ENCODE results near the gene MAPKAPK5. TPM values are rescaled to one million over a fixed set of nuclear protein-coding genes. Genes with fewer than 3 reads are reported as not detected.
"Not testable (repeated sequence)": the region's sequence is repeated elsewhere in the genome, so short reads cannot be mapped to it uniquely, and the experiment has no call there.

The MAPKAPK5 gene, protein sequence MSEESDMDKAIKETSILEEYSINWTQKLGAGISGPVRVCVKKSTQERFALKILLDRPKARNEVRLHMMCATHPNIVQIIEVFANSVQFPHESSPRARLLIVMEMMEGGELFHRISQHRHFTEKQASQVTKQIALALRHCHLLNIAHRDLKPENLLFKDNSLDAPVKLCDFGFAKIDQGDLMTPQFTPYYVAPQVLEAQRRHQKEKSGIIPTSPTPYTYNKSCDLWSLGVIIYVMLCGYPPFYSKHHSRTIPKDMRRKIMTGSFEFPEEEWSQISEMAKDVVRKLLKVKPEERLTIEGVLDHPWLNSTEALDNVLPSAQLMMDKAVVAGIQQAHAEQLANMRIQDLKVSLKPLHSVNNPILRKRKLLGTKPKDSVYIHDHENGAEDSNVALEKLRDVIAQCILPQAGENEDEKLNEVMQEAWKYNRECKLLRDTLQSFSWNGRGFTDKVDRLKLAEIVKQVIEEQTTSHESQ
- 10 to 100 TPM; 32.0 to 55.9 (median 41.1) TPM for total RNA-seq

DNA sequence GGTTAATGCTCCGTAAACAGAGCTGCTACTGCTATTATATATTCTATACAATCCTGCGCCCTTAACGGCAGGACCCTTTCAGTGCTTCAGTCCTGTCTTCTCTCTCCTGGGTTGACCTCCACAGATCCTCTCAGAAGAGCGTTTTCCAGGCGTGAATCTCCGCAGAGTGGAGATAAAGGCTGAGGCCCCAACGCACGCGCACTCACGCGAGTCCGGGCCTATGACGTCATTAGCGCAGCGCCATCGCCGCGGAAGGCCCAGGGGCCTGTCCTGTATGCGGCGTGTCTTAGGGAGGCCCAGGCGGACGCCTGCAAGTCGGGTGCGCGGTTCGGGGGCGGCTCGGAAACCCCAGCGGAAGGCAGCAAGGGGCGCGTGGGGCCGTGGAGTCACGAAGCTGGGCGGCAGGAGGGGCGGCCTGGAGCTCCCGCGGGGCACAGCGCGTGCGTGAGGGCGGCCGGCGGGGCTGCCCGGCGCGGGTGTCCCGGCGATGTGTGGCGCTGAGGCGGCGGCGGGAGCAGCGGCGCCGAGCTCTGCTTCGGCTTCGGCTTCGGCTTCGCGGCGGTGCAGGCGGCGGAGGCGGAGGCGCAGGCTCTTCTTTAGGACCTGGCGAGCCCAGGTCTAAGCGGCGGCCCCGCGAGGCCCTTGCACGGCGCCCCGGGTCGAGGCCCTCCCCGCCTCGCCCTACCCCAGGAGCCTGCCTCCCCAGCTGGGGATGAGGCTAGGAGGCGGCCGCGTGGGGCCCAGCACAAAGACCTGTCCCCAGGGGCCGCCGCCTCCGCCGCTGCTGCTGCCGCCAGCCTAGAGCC is at the start of gene MAPKAPK5:
Gene MAPKAPK5, plus strand, starts transcription at position 479 of the 806 bp plus-strand sequence. CDS start 506 bp downstream, outside the sequence.
- in situ Hi-C loops (cut with MboI; ENCODE audit: low pct_unique_long_range_greater_than_20kb in 2 of 9, low sequenced_read_pairs in 9 of 9, unreplicated experiment in 9 of 9) = no loop called here
- H3K4me1 ChIP-seq (replicated peaks in 1 of 2) = peaks cover 14 to 15% of the 10 kb centered on the region in 2 donors
- peak within 1 kb of the TSS; percentile 96 to 99 for H3K27ac ChIP-seq
- peak; percentile 79 to 97 (median 92) for ATAC-seq (replicated peaks in 6 of 8)
- WGBS, 10 experiments = 0 to 3% (median 0%) methylated on average over 1 to 4 of the region's 84 CpGs; no CpG with 5 or more reads in 6 of the 10 experiments
- peak within 1 kb of the TSS; percentile 52 to 91 (median 65) for H3K4me3 ChIP-seq

DNA sequence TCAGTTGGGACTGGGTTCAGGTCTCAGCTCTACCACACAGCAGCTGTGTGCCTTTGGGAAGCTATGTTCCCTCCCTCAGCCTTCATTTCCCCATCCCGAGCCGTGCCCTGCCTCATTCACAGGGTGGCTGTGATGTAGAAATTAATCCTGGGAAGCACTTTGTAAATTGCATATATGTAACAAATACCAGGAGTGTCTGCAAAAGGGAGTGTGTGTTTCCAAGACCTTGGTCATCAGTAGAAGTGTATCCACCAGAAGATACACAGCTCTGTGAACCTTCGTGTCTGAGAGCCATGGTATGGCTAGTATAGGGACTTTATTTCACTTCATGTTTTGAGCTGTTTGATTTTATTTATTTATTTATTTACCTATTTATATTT is 49.2 kb upstream of the MAPKAPK5 start:
- 80 to 100% (median 100%) methylated on average over 1 to 3 of the region's 3 CpGs; no CpG with 5 or more reads in 7 of the 10 experiments for WGBS, 10 experiments
- H3K4me3 ChIP-seq = no peak overlapping the region
- no peak overlapping the region for H3K27ac ChIP-seq
- no peaks in the 10 kb centered on the region for H3K4me1 ChIP-seq (replicated peaks in 1 of 2)
- ATAC-seq (replicated peaks in 6 of 8) = peak in 1 of 8 experiments; percentile 56
- in situ Hi-C loops (cut with MboI; ENCODE audit: low pct_unique_long_range_greater_than_20kb in 2 of 9, low sequenced_read_pairs in 9 of 9, unreplicated experiment in 9 of 9) = no loop called here

DNA sequence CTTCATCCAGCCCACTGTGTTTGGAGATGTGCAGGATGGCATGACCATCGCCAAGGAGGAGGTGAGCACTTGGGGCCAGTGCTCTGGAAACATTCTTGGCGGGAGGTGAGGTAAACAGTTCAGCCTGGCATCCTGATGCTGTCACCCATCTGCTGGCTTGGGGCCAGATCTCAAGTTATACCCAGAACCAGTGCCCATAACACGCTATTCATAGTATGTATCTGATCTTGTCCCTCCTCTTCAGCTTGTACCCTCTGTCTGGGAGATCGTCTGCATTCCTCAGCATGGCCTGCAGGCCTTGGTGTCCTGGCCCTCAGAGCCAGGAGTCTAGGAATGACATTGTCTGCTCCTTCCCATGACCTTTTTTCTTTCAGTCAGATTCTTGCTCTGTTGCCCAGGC is 43.8 kb upstream of the MAPKAPK5 start:
- no peak for ATAC-seq (replicated peaks in 6 of 8)
- 61 to 100% (median 90%) methylated on average over 1 to 3 of the region's 4 CpGs; no CpG with 5 or more reads in 6 of the 10 experiments for WGBS, 10 experiments
- H3K4me1 ChIP-seq (replicated peaks in 1 of 2) = no peaks in the 10 kb centered on the region

DNA sequence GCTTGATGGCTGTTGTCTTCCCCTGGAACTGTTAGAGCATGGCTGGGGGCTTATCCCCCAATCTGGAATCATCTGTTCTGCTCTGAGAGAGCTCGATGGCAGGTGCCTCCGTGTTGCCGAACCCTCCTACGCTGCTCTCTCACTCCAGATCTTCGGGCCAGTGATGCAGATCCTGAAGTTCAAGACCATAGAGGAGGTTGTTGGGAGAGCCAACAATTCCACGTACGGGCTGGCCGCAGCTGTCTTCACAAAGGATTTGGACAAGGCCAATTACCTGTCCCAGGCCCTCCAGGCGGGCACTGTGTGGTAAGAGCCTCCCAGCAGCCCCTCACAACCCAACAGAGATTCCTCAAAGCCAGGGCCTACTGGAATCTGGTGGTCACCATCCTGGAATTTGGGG is 42.3 kb upstream of the MAPKAPK5 start:
- Histone ChIP-seq H3K4me3 (no peak overlapping the region), H3K4me1 (replicated peaks in 1 of 2) (no peaks in the 10 kb centered on the region), H3K27ac (no peak overlapping the region)
- WGBS, 10 experiments = 82 to 100% (median 94%) methylated on average over 1 to 5 of the region's 9 CpGs; no CpG with 5 or more reads in 5 of the 10 experiments
- ATAC-seq (replicated peaks in 6 of 8) = no peak
- in situ Hi-C loops (cut with MboI; ENCODE audit: low pct_unique_long_range_greater_than_20kb in 2 of 9, low sequenced_read_pairs in 9 of 9, unreplicated experiment in 9 of 9) = no loop called here

More for the DNA sequence above, 43.8 kb upstream of the MAPKAPK5 start:
- Histone ChIP-seq H3K27ac (no peak overlapping the region), H3K4me3 (no peak overlapping the region)
- in situ Hi-C loops (cut with MboI; ENCODE audit: low pct_unique_long_range_greater_than_20kb in 2 of 9, low sequenced_read_pairs in 9 of 9, unreplicated experiment in 9 of 9) = no loop called here

- Histone ChIP-seq H3K4me1 (replicated peaks in 1 of 2) (no peaks in the 10 kb centered on the region), H3K27ac (no peak overlapping the region), H3K4me3 (no peak overlapping the region)
- 77 to 100% (median 91%) methylated on average over 1 to 6 of the region's 6 CpGs for WGBS, 10 experiments
- in situ Hi-C loops (cut with MboI; ENCODE audit: low pct_unique_long_range_greater_than_20kb in 2 of 9, low sequenced_read_pairs in 9 of 9, unreplicated experiment in 9 of 9) = no loop called here
- ATAC-seq (replicated peaks in 6 of 8) = no peak
Measured at GRCh38 chr12:111803038-111803626, 38.9 kb upstream of the MAPKAPK5 start.

DNA sequence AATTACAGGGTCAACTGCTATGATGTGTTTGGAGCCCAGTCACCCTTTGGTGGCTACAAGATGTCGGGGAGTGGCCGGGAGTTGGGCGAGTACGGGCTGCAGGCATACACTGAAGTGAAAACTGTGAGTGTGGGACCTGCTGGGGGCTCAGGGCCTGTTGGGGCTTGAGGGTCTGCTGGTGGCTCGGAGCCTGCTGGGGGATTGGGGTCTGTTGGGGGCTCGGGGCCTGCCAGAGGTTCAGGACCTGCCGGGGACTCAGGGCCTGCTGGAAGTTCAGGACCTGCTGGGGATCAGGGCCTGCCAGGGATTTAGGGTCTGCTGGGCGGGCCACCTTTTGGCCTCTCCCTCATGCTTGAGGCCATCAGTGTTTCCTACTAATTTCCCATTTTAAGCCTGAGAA is 38.2 kb upstream of the MAPKAPK5 start:
- ATAC-seq (replicated peaks in 6 of 8) = no peak
- no peaks in the 10 kb centered on the region for H3K4me1 ChIP-seq (replicated peaks in 1 of 2)
- 100% methylated on average over 1 of the region's 8 CpGs; no CpG with 5 or more reads in 9 of the 10 experiments for whole genome bisulfite sequencing, 10 experiments
- H3K27ac ChIP-seq = no peak overlapping the region
- no peak overlapping the region for H3K4me3 ChIP-seq
- in situ Hi-C loops (cut with MboI; ENCODE audit: low pct_unique_long_range_greater_than_20kb in 2 of 9, low sequenced_read_pairs in 9 of 9, unreplicated experiment in 9 of 9) = no loop called here

DNA sequence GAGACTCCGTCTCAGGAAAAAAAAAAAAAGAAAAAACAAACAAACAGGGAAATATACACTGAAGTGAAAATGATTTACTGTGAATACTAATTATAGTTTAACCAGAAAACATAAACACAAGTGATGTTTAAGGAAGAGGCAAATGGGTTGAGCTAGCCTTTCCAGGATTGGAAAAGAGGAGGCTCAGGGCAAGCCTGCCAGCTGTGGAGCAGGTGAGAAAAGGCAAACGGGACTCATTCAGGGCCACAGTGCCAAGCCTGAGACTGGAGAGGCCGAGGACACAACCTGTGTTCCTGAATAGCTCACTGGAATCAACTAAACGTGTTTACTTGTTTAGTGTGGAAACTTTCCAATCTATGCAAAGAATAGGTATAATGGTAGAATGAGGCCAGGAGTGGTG is 35.7 kb upstream of the MAPKAPK5 start:
- ATAC-seq (replicated peaks in 6 of 8) = no peak
- Histone ChIP-seq H3K4me1 (replicated peaks in 1 of 2) (no peaks in the 10 kb centered on the region), H3K27ac (no peak overlapping the region), H3K4me3 (no peak overlapping the region)
- in situ Hi-C loops (cut with MboI; ENCODE audit: low pct_unique_long_range_greater_than_20kb in 2 of 9, low sequenced_read_pairs in 9 of 9, unreplicated experiment in 9 of 9) = no loop called here
- 49 to 96% (median 82%) methylated on average over 2 to 4 of the region's 4 CpGs; no CpG with 5 or more reads in 4 of the 10 experiments for WGBS, 10 experiments

- in situ Hi-C loops (cut with MboI; ENCODE audit: low pct_unique_long_range_greater_than_20kb in 2 of 9, low sequenced_read_pairs in 9 of 9, unreplicated experiment in 9 of 9) = no loop called here
- Histone ChIP-seq H3K4me3 (no peak overlapping the region), H3K27ac (no peak overlapping the region), H3K4me1 (replicated peaks in 1 of 2) (peaks cover 0 to 2% of the 10 kb centered on the region in 2 donors)
- WGBS, 10 experiments = 60 to 100% (median 94%) methylated on average over 1 to 6 of the region's 7 CpGs
- ATAC-seq (replicated peaks in 6 of 8) = no peak
Measured at GRCh38 chr12:111807232-111807631, 34.8 kb upstream of the MAPKAPK5 start.

- WGBS, 10 experiments = 0 to 100% (median 22%) methylated on average over 1 to 13 of the region's 13 CpGs; no CpG with 5 or more reads in 1 of the 10 experiments
- Histone ChIP-seq H3K4me1 (replicated peaks in 1 of 2) (peaks cover 0 to 2% of the 10 kb centered on the region in 2 donors), H3K27ac (no peak overlapping the region), H3K4me3 (no peak overlapping the region)
- ATAC-seq (replicated peaks in 6 of 8) = peak; percentile 73 to 97 (median 86)
- in situ Hi-C loops (cut with MboI; ENCODE audit: low pct_unique_long_range_greater_than_20kb in 2 of 9, low sequenced_read_pairs in 9 of 9, unreplicated experiment in 9 of 9) = loop anchor here in 1 of 9 experiments (10.0 kb wide), 1 partner anchor 48 kb away; the partner anchor contains the start of gene ALDH2
Measured at GRCh38 chr12:111812881-111813741, 28.9 kb upstream of the MAPKAPK5 start.

GRCh38 chr12:111816065-111816615 is 25.9 kb upstream of the MAPKAPK5 start:
- H3K27ac ChIP-seq = no peak overlapping the region
- in situ Hi-C loops (cut with MboI; ENCODE audit: low pct_unique_long_range_greater_than_20kb in 2 of 9, low sequenced_read_pairs in 9 of 9, unreplicated experiment in 9 of 9) = loop anchor here in 1 of 9 experiments (10.0 kb wide), 1 partner anchor 51 kb away; the partner anchor contains the start of gene ALDH2
- H3K4me1 ChIP-seq (replicated peaks in 1 of 2) = peaks cover 0 to 2% of the 10 kb centered on the region in 2 donors
- H3K4me3 ChIP-seq = no peak overlapping the region
- no peak for ATAC-seq (replicated peaks in 6 of 8)
- 30 to 100% (median 70%) methylated on average over 1 to 5 of the region's 6 CpGs for WGBS, 10 experiments

DNA sequence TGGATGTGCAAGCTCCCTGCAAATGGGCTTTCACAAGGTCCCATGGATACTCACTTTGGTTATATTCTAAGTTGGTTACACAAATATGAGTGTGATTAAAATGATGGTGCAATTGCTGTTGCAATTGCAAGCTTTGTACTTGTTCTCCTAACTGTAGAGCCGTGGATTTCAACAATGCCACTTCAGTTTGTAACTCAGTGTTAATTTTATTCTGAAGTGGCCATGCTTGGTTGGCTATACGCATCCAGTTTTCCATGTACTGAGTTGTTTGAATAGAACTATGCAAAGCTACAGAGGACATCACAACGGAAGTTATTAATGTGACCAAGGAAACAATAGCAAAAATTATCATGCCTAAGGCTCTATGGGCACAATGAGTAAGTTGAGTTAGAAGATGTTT is 25.1 kb upstream of the MAPKAPK5 start:
- not testable (repeated sequence) for ATAC-seq (replicated peaks in 6 of 8); H3K27ac ChIP-seq; H3K4me1 ChIP-seq (replicated peaks in 1 of 2); H3K4me3 ChIP-seq
- WGBS, 10 experiments = 29 to 97% (median 75%) methylated on average over 1 to 3 of the region's 3 CpGs; no CpG with 5 or more reads in 2 of the 10 experiments
- in situ Hi-C loops (cut with MboI; ENCODE audit: low pct_unique_long_range_greater_than_20kb in 2 of 9, low sequenced_read_pairs in 9 of 9, unreplicated experiment in 9 of 9) = loop anchor here in 1 of 9 experiments (10.0 kb wide), 1 partner anchor 52 kb away; the partner anchor contains the start of gene ALDH2

Measured in motor neuron (in vitro differentiated cells).